ENCODE results near the gene TRIM75. TPM values are rescaled to one million over a fixed set of nuclear protein-coding genes. Genes with fewer than 3 reads are reported as not detected.
"Not testable (repeated sequence)": the region's sequence is repeated elsewhere in the genome, so short reads cannot be mapped to it uniquely, and the experiment has no call there.

Gene TRIM75
- total RNA-seq, 4 donors from 2014 or later: not detected

DNA sequence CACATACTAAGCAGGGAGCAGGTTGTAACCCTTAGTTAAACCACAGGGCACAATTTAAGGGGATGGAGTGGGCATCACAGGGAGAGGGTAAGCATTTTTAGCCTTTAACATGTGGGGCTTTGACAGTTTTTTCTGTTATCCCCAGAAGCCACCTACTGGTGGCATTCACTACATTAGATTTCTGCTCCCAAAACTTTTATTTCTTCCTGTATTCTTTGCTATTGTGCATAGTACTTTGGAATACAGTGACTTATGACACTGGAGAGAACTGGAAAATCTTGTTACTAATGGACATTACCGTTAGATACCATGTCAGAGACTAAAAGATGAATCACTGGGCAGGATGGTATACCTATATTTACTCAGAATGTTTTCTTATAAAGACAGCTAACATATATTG, 7.3 kb downstream of the TRIM75 start:
- TF ChIP-seq POLR2AphosphoS5 (IDR thresholded peaks at IDR 0.05) (no peak), EP300 (IDR thresholded peaks at IDR 0.05; ENCODE audit: low read depth) (no peak), CTCF (IDR thresholded peaks at IDR 0.05) (no peak), POLR2A (IDR thresholded peaks at IDR 0.05) (no peak)
- intact Hi-C loops (cut with DNase I; ENCODE audit: low total_unique reads) (no loop called here), in situ Hi-C loops (cut with MboI; ENCODE audit: low pct_ligation_motif_present in 1 of 4, low pct_unique_long_range_greater_than_20kb in 1 of 4, low sequenced_read_pairs in 3 of 4) (no loop called here)
- Histone ChIP-seq H3K27ac (no peak overlapping the region), H3K36me3 (no peaks in the 10 kb centered on the region), H3K27me3 (no peaks in the 10 kb centered on the region), H3K4me1 (no peaks in the 10 kb centered on the region), H3K4me3 (no peak overlapping the region), H3K9me3 (no peaks in the 10 kb centered on the region)
- 31 to 52% methylated on average over 1 of the region's 1 CpG for WGBS, 2 donors (ENCODE audit: low coverage in 1 of 2)
- no peak for DNase-seq

DNA sequence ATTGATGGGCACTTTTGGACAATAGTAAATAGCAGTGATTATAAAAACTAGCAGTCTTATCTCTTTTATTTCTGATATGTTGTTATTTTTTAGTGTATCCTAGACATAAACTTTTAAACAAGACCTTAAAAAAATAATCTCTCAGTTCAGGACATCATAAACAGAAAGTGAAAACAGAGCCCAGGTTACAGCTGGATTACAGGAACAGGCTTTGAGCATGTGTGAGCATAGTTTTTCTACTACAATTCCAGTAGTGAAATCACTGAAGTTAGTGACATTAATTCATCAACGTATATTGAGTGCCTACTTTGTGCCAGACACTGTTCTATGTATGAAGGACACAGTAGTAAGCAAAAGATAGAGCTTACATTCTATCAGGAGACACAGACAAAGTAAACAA, 16.9 kb downstream of the TRIM75 start:
- 60 to 78% methylated on average over 1 of the region's 1 CpG for WGBS, 2 donors (ENCODE audit: low coverage in 1 of 2)
- H3K27me3 ChIP-seq: no peaks in the 10 kb centered on the region
- no peaks in the 10 kb centered on the region for H3K36me3 ChIP-seq
- no peak overlapping the region for H3K27ac ChIP-seq
- H3K4me3 ChIP-seq: no peak overlapping the region
- intact Hi-C loops (cut with DNase I; ENCODE audit: low total_unique reads) (no loop called here), in situ Hi-C loops (cut with MboI; ENCODE audit: low pct_ligation_motif_present in 1 of 4, low pct_unique_long_range_greater_than_20kb in 1 of 4, low sequenced_read_pairs in 3 of 4) (no loop called here)
- H3K4me1 ChIP-seq: no peaks in the 10 kb centered on the region
- no peak for TF ChIP-seq EP300 (IDR thresholded peaks at IDR 0.05; ENCODE audit: low read depth)
- no peak for DNase-seq
- H3K9me3 ChIP-seq: no peaks in the 10 kb centered on the region

DNA sequence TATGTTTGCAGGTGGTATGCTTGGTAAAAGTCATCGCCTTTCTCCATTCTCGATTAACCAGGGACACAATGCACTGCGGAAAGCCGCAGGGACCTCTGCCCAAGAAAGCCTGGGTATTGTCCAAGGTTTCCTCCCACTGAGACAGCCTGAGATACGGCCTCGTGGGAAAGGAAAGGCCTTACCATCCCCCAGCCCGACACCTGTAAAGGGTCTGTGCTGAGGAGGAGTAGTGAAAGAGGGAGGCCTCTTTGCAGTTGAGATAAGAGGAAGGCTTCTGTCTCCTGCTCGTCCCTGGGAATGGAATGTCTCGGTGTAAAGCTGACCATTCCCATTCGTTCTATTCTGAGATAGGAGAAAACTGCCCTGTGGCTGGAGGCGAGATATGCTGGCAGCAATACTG, 19.7 kb downstream of the TRIM75 start:
- intact Hi-C loops (cut with DNase I; ENCODE audit: low total_unique reads); H3K27me3 ChIP-seq; H3K4me3 ChIP-seq; DNase-seq; H3K36me3 ChIP-seq; in situ Hi-C loops (cut with MboI; ENCODE audit: low pct_ligation_motif_present in 1 of 4, low pct_unique_long_range_greater_than_20kb in 1 of 4, low sequenced_read_pairs in 3 of 4); H3K9me3 ChIP-seq; H3K27ac ChIP-seq: not testable (repeated sequence)
- peaks cover 0 to 12% (median 4%) of the 10 kb centered on the region in 4 donors for H3K4me1 ChIP-seq
- 77 to 85% methylated on average over 9 to 11 of the region's 11 CpGs for WGBS, 2 donors (ENCODE audit: low coverage in 1 of 2)

DNA sequence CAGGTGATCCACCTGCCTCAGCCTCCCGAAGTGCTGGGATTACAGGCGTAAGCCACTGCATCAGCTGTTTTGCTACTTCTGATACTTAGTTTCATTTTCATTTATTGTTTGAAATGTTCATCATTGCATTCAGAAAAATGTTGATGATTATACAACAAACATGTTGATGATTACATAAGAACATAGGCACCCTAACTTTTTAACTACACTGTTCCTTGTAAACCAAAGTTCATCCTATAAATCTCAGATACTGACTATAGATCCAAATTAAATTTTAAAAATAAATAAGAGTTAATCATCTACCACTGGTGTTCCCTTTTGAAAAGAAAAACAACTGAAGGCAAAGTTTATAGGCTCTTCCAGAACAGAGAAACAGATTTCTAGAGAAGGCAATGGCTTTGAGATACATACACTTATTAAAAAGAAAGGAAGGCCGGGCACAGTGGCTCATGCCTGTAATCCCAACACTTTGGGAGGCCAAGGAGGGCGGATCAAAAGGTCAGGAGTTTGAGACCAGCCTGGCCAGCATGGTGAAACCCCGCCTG, 23.4 kb downstream of the TRIM75 start:
- Histone ChIP-seq H3K36me3 (no peaks in the 10 kb centered on the region), H3K4me3 (no peak overlapping the region), H3K4me1 (peaks cover 0 to 18% (median 11%) of the 10 kb centered on the region in 4 donors), H3K27ac (peak overlapping the region; percentile 69 to 76 (median 73)), H3K9me3 (no peaks in the 10 kb centered on the region), H3K27me3 (no peaks in the 10 kb centered on the region)
- DNase-seq: peak; percentile 15
- 51 to 52% methylated on average over 4 to 5 of the region's 5 CpGs for WGBS, 2 donors (ENCODE audit: low coverage in 1 of 2)
- TF ChIP-seq POLR2A (IDR thresholded peaks at IDR 0.05) (no peak), EP300 (IDR thresholded peaks at IDR 0.05; ENCODE audit: low read depth) (no peak), POLR2AphosphoS5 (IDR thresholded peaks at IDR 0.05) (peak in 1 of 3 donors; percentile 54), CTCF (IDR thresholded peaks at IDR 0.05) (no peak)
- intact Hi-C loops (cut with DNase I; ENCODE audit: low total_unique reads) (no loop called here), in situ Hi-C loops (cut with MboI; ENCODE audit: low pct_ligation_motif_present in 1 of 4, low pct_unique_long_range_greater_than_20kb in 1 of 4, low sequenced_read_pairs in 3 of 4) (loop anchor here in 2 of 4 donors (25.0 kb wide), 1 partner anchor 290 kb away; no protein-coding TSS in a partner anchor)

DNA sequence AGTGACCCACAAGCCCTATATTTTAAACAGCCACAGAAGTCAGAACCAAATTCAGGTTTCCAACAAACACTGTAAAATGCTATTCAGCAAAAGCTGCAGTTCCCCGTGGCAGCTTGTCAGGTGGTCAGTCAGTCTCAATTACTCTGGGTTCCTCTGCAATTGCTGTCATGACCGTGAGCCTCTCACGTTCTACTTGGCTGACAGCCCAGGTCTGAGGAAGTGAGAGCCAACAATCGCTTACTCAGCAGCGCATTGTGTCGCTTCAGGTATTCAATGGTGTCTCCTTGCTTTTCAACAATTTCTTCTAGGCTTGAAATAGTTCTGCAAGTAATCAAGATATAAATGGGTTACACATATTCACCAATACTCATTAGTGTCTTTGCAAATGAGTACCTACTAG, 25.8 kb downstream of the TRIM75 start:
- DNase-seq: peak; percentile 74
- in situ Hi-C loops (cut with MboI; ENCODE audit: low pct_ligation_motif_present in 1 of 4, low pct_unique_long_range_greater_than_20kb in 1 of 4, low sequenced_read_pairs in 3 of 4) (loop anchor here in 2 of 4 donors (25.0 kb wide), 1 partner anchor 292 kb away; no protein-coding TSS in a partner anchor), intact Hi-C loops (cut with DNase I; ENCODE audit: low total_unique reads) (no loop called here)
- no peaks in the 10 kb centered on the region for H3K9me3 ChIP-seq
- 38% methylated on average over 6 of the region's 6 CpGs; no CpG with 5 or more reads in 1 of the 2 donors for whole genome bisulfite sequencing, 2 donors (ENCODE audit: low coverage in 1 of 2)
- peaks cover 0 to 18% (median 11%) of the 10 kb centered on the region in 4 donors for H3K4me1 ChIP-seq
- H3K36me3 ChIP-seq: no peaks in the 10 kb centered on the region
- H3K4me3 ChIP-seq: no peak overlapping the region
- TF ChIP-seq POLR2A (IDR thresholded peaks at IDR 0.05) (no peak), EP300 (IDR thresholded peaks at IDR 0.05; ENCODE audit: low read depth) (no peak), CTCF (IDR thresholded peaks at IDR 0.05) (no peak), POLR2AphosphoS5 (IDR thresholded peaks at IDR 0.05) (no peak)
- H3K27ac ChIP-seq: peak overlapping the region in 3 of 4 donors; percentile 31 to 50 (median 35)
- no peaks in the 10 kb centered on the region for H3K27me3 ChIP-seq

GRCh38 chr4:165084787-165085186, 31.1 kb downstream of the TRIM75 start:
- peaks cover 0 to 26% (median 10%) of the 10 kb centered on the region in 4 donors for H3K36me3 ChIP-seq
- DNase-seq; H3K4me3 ChIP-seq; intact Hi-C loops (cut with DNase I; ENCODE audit: low total_unique reads); H3K4me1 ChIP-seq; H3K9me3 ChIP-seq; H3K27ac ChIP-seq; H3K27me3 ChIP-seq: not testable (repeated sequence)
- in situ Hi-C loops (cut with MboI; ENCODE audit: low pct_ligation_motif_present in 1 of 4, low pct_unique_long_range_greater_than_20kb in 1 of 4, low sequenced_read_pairs in 3 of 4): loop anchor here in 2 of 4 donors (25.0 kb wide), 1 partner anchor 297 kb away; no protein-coding TSS in a partner anchor
- 80 to 97% methylated on average over 1 to 7 of the region's 7 CpGs for WGBS, 2 donors (ENCODE audit: low coverage in 1 of 2)

Measured in transverse colon (tissue), 4 donors.